ENCODE data around the gene MPPED2.

MPPED2 gene

DNA sequence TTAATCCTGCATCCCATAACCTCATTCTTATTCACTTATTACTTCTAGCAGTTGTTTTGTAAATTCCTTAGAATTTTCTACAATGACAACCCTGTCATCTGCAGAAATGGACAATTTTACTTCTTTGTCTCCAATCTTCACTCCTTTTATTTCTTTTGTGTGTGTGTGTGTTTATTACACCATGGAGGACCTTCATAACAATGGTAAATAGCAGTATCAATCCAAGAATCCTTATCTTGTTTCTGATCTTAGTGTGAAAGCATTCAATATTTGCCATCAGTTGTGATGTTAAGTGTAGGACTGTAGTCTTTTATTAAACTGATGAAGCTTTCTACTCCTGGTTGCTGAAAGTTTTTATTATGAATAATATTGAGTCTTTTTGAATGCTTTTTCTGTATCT lies 109.1 kb downstream of the MPPED2 start:
- TF ChIP-seq ZNF274 (IDR thresholded peaks at IDR 0.05; ENCODE audit: low read depth, low read length), result no peak

DNA sequence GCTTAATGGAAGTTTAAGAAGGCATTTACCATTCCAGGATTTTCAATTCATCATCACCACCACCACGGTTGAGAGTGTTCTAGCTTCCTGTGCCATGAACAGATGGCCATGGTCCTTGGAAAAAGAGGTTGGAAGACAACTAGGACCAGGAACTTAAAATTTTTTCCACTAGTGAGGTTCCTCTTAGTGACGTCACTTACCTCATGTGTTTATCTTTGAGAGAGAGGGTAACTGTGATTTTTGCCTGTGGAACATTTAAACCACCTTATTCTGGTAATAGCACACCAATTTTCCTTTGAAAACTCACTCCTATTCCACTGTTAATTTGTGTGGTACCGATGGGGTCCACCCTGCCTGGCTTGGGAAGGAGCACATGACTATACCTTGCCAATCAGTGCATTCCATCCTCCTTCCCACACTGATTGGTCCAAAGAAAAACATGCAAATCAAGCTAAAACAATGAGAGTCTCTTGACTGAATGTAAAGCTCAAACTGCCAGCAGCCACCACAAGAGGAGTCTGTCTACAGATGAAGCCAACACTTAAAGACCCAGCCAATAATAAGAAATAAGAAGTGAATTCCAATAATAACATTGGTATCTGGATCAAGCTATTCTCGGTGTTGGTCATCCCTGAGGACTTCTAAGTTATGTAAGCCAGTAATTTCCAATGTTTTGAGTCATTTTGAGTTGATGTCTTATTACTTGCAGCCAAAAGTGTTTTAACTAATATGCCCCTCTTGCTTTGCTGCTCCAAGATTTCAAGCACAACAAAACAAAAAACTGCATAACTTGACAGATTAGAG lies 111.8 kb downstream of the MPPED2 start:
- H3K4me3 ChIP-seq (ENCODE audit: low read length), result no peak overlapping the region
- TF ChIP-seq ZNF274 (IDR thresholded peaks at IDR 0.05; ENCODE audit: low read depth, low read length), result no peak

More for the DNA sequence above, 109.1 kb downstream of the MPPED2 start:
- H3K4me3 ChIP-seq (ENCODE audit: low read length), result no peak overlapping the region

DNA sequence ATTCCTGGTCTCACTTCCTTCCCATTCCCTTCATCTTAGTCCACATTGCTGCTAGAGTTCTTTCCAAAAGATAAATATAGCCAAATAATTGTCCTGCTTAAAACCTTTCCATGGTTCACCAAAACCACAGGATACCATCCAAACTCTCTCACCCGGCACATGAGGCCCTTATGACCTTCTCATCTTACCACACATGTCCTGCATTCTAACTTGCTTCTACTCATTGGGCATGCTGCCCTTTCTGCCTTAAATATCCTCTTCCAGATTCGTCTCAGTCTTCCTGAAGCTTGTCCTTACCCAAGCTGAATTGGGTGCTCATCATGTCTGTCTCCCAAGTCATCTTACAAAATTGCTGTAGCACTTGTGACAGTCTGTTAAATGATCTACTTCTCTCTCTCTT lies 114.9 kb downstream of the MPPED2 start:
- no peak for TF ChIP-seq ZNF274 (IDR thresholded peaks at IDR 0.05; ENCODE audit: low read depth, low read length)
- no peak overlapping the region for H3K4me3 ChIP-seq (ENCODE audit: low read length)

DNA sequence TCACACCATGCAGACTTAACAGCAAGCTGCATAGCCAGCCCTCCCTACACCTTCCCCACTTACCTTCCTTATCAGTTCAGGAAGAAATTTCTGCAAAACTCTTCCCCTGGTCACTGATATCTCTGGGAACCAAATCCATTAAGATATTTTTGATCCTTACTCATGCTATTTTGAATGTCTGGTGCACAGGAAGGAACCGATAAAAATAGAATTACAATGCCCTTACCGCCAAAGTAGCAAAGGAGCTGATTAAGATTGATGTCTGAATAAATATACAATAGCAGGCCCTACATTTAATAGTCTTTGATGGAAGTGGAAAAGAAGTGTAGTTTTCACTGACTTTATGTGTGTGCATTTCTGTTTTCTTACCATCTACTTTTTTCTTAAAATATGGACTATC lies 117.3 kb downstream of the MPPED2 start:
- no peak for TF ChIP-seq ZNF274 (IDR thresholded peaks at IDR 0.05; ENCODE audit: low read depth, low read length)

DNA sequence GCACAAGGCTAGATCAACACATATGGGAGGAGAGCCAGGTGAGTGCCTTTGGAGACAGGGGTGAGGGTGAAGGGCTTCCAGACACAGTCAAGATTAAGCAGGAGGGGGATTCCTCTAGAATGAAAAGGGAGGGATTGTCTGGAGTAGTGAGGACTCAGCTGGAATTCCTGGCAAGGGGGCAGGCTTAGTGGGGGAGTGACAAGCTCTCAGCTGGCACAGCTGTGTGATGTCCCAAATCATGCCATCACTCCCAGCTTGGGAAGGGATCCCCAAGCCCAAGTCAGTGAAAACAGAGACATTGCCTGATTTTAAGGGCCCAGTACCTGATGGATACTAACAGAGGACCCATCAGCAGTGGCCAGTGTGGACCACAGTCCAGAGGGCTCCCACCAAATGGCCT lies 119.0 kb downstream of the MPPED2 start:
- H3K4me3 ChIP-seq (ENCODE audit: low read length), result no peak overlapping the region

More for the DNA sequence above, 117.3 kb downstream of the MPPED2 start:
- no peak overlapping the region for H3K4me3 ChIP-seq (ENCODE audit: low read length)

DNA sequence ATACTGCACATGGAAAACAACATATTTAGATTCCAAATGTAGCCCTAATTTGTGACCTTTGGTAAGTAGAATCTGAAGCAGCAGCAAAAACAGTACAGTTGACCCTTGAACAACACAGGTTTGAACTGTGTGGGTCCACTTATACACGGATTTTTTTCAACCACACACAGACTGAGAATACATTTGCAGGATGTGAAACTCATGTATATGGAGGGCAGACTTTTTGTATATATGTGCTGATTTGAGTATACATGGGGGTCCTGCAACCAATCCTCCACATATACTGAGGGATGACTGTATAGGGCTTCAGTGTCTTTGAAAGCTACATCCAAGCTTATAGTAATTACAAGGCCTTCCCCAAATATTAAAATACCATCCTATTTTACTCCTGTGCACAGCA lies 120.5 kb downstream of the MPPED2 start:
- no peak for TF ChIP-seq ZNF274 (IDR thresholded peaks at IDR 0.05; ENCODE audit: low read depth, low read length)
- H3K4me3 ChIP-seq (ENCODE audit: low read length), result no peak overlapping the region

More for the DNA sequence above, 119.0 kb downstream of the MPPED2 start:
- TF ChIP-seq ZNF274 (IDR thresholded peaks at IDR 0.05; ENCODE audit: low read depth, low read length), result no peak

DNA sequence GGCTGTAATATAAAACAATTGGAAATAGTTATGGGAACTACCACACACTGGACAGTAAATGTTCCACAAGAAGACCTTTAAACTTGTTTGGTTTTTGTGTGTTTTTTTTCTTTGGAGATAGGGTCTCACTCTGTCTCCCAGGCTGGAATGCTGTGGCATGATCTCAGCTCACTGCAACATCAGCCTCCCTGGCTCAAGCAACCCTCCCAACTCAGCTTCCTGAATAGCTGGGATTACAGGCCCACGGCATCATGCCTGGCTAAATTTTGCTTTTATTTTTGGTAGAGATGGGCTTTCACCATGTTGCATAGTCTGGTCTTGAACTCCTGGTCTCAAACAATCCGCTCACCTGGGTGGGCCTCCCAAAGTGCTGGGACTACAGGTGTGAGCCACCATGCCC lies 121.0 kb downstream of the MPPED2 start:
- no peak for TF ChIP-seq ZNF274 (IDR thresholded peaks at IDR 0.05; ENCODE audit: low read depth, low read length)
- H3K4me3 ChIP-seq (ENCODE audit: low read length), result no peak overlapping the region

DNA sequence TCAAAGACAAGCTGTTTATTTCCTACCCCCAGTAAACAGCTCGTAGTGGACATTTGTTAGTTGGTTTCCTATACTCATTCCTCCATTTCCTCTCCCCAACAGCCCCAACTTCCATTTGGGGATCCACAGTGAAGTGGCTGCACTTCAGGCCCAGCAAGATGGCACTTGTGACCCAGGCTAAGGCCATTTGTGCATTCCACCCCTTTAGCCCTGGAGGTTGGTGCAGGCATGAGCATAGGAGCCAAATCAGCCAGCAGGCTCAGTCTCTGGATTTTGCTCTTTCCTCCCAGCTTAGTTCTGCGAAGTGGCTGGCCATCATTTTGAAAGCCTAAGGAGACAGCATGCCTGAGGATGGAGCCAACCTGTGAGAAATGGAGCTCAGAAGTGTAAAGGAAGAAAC lies 122.9 kb downstream of the MPPED2 start:
- TF ChIP-seq ZNF274 (IDR thresholded peaks at IDR 0.05; ENCODE audit: low read depth, low read length), result no peak
- no peak overlapping the region for H3K4me3 ChIP-seq (ENCODE audit: low read length)

DNA sequence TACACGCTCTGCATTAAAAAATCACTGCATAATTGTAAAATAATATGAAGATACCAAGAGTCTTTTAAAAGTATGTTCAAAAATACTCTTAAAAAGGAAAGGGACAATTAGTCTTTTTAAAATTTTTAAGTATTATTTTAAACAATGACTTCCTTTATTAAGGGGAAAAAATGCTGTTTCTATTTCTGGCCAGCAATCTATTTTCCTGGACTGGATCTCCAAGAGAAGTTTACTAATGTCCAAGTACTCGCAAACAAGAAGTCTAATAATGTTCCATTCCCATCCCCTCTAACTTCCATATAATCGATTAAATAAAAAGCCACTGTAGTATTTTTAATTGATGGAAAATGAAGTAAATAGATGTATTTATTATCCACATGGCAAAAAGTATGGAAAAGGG lies 123.7 kb downstream of the MPPED2 start:
- TF ChIP-seq ZNF274 (IDR thresholded peaks at IDR 0.05; ENCODE audit: low read depth, low read length), result no peak

DNA sequence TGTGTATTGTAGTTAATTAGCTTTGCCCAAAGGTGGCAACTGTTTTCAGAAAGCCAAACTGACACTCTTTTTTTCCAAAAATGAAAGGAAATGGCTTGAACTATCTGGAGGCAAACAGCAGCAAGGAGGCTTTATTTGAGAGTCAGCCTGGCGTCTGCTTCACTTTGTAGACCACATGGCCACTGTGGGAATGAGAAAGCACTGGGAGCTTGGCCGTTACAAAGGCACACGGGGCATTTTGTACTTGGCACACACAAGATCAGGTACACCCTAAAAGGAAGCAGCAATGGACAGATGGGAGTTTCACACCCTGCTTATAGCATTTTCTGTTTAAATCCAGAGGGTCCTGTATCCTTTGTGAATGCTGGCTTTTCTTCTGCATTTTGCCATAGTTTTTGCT lies 126.3 kb downstream of the MPPED2 start:
- H3K4me3 ChIP-seq (ENCODE audit: low read length), result no peak overlapping the region
- TF ChIP-seq ZNF274 (IDR thresholded peaks at IDR 0.05; ENCODE audit: low read depth, low read length), result no peak

More for the DNA sequence above, 123.7 kb downstream of the MPPED2 start:
- H3K4me3 ChIP-seq (ENCODE audit: low read length), result no peak overlapping the region

DNA sequence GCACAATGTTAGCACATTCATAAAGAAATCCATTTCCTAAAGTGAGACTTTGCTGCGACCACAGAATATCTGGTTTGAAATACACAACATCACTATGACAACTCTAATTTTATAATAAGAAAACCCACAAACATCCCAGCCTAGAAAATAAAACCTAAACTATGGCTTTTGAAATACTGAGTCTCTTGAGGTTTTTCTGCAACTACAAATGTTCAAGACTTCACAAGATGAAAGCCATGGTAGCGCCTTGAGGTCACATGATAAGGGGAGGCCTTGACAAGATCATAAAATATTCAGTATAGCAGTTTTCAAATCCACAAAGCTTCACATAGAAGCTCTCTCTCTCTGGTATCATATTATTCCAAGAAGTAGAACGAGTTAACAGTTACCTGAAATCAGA lies 126.8 kb downstream of the MPPED2 start:
- TF ChIP-seq ZNF274 (IDR thresholded peaks at IDR 0.05; ENCODE audit: low read depth, low read length), result no peak
- no peak overlapping the region for H3K4me3 ChIP-seq (ENCODE audit: low read length)

DNA sequence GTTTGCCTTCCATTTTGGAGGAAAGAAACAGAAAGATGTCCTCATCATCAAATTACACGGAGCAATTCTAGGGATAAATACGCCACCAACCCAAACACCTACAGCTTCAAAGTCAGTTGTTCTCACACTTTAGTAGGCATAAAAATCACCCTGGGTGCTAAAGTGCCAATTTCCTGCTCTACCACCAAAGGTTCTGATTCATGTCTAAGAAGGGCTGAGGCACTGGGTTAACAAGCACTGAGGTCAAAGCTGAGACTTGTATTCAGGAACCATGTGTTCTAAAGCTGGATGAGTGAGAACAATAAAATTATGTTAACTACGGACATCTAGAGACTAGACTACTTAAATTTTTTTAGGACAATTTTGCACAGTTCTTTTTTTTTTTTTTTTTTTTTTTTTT lies 127.6 kb downstream of the MPPED2 start:
- H3K4me3 ChIP-seq (ENCODE audit: low read length), result no peak overlapping the region
- no peak for TF ChIP-seq ZNF274 (IDR thresholded peaks at IDR 0.05; ENCODE audit: low read depth, low read length)

DNA sequence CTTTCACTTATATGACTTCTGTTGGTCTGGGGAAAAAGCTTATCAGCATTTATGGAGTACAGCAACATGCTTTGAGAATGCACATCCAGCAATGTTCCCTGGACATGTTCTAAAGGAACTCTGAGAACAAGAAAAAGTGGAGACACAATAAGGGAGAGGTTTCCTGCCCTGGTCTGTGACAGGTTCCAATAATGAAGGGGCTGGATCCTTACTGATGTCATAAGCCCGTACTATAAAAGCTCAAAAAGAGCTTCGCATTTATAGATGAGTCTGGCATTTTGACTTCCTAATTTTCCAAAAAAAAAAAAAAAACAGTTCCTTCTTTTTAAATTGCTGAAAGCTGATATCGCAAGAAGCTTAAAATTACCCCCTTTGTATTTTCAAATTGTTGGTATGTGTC lies 129.1 kb downstream of the MPPED2 start:
- no peak overlapping the region for H3K4me3 ChIP-seq (ENCODE audit: low read length)
- TF ChIP-seq ZNF274 (IDR thresholded peaks at IDR 0.05; ENCODE audit: low read depth, low read length), result no peak

DNA sequence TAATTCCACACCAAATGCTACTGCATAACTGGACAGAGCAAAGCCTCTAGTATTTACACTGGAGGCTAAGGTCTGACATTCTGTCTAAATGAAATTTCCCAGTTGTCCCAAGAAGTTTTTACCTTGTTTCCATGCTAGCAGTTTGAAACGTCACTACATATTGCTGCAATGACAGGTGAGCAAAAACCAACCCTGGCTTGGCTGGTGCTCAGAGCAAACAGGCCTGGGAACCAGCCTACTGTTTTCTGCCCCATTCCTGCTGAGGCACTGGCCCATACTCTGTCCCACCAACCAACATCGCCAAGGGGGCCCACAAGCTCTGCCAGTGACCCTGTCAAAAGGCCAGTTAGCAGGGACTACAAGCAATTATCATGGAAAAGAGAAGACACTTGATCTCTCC lies 131.1 kb downstream of the MPPED2 start:
- no peak for TF ChIP-seq ZNF274 (IDR thresholded peaks at IDR 0.05; ENCODE audit: low read depth, low read length)
- H3K4me3 ChIP-seq (ENCODE audit: low read length), result no peak overlapping the region

DNA sequence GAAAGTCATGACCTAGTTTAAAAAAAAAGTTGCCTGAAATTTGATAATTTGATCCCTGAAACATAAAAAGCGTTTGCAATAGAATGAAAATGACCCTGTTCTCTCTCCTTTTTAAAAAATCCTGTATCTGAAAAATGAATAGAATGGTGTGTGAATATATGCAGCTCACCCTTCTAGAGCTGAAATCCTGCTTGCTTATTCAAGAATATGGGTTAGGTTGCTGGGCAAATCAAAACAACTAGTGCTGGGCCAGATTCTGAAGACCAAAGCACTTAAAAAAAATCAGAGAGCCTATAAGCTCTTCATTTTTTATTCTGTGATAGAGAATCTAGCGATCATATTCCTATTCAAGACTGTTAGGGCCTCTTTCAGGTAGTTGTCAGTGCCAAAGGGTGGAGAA lies 131.6 kb downstream of the MPPED2 start:
- TF ChIP-seq ZNF274 (IDR thresholded peaks at IDR 0.05; ENCODE audit: low read depth, low read length), result no peak
- H3K4me3 ChIP-seq (ENCODE audit: low read length), result no peak overlapping the region

DNA sequence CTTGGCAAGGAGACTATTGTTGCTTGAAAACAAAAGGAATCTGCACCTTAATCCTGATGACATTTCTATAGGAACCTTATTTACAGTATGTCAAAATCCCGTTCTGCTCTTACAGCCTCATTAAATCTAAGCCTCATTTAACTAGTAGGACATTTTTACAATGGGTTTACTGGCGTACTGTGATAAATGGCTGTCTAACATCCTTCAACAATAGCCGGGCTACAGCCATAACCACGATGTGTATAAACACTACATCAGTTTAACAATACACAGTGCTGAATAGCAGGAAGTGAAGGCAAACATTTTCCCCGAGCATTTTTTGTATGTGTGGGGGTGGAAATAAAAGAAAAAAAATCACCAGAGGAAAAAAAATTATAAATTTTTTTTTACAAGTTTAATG lies 132.0 kb downstream of the MPPED2 start:
- no peak overlapping the region for H3K4me3 ChIP-seq (ENCODE audit: low read length)

More for the DNA sequence above, 132.0 kb downstream of the MPPED2 start:
- TF ChIP-seq ZNF274 (IDR thresholded peaks at IDR 0.05; ENCODE audit: low read depth, low read length), result no peak
